Measurements from ENCODE around the gene ZXDC. TPM values are rescaled to one million over a fixed set of nuclear protein-coding genes. Genes with fewer than 3 reads are reported as not detected.

Gene ZXDC
- total RNA-seq, 2 donors from 2014 or later, result 20.4 to 28.5 TPM

DNA sequence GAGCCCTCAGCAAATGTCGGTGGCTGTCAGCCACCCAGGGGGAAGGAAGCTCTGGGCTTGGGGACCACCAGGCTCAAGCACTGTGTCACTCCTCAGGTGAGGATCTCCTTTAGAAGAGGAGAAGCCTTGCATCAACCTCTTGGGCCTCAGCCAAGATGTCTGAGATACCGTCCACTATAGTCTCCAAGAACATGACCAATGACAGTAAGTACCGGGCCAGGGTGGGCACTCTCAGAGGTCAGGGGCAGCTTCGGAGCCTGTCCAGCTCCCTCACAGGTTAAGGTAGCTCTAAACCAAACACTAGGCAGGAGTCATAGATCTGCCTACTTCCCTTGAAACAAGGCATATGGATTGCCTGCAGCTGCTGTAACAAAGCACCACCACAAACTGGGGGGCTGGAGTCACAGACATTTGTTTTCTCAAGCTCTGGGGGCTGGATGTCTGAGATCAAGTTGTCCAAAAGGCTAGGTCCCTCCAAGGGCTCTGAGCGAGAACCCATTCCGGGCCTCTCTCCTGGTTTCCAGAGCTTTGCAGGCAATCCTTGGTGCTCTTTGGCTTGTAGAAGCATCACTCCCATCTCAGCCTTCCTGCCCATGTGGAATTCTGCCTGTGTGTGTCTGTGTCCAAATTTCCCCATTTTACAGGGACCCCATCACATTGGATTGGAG, 79.7 kb downstream of the ZXDC start:
- Histone ChIP-seq H3K36me3 (no peaks in the 10 kb centered on the region), H3K9me3 (no peaks in the 10 kb centered on the region), H3K4me1 (no peaks in the 10 kb centered on the region), H3K27ac (no peak overlapping the region), H3K9ac (ENCODE audit: low read depth in 2 of 2, low read length in 2 of 2) (no peak overlapping the region), H3K4me3 (no peak overlapping the region), H3K27me3 (peaks cover 8% of the 10 kb centered on the region)
- DNase-seq, result no peak
- intact Hi-C loops (cut with DNase I), result no loop called here
- TF ChIP-seq, protein P1, sequence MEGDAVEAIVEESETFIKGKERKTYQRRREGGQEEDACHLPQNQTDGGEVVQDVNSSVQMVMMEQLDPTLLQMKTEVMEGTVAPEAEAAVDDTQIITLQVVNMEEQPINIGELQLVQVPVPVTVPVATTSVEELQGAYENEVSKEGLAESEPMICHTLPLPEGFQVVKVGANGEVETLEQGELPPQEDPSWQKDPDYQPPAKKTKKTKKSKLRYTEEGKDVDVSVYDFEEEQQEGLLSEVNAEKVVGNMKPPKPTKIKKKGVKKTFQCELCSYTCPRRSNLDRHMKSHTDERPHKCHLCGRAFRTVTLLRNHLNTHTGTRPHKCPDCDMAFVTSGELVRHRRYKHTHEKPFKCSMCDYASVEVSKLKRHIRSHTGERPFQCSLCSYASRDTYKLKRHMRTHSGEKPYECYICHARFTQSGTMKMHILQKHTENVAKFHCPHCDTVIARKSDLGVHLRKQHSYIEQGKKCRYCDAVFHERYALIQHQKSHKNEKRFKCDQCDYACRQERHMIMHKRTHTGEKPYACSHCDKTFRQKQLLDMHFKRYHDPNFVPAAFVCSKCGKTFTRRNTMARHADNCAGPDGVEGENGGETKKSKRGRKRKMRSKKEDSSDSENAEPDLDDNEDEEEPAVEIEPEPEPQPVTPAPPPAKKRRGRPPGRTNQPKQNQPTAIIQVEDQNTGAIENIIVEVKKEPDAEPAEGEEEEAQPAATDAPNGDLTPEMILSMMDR (IDR thresholded peaks at IDR 0.05), result no peak

DNA sequence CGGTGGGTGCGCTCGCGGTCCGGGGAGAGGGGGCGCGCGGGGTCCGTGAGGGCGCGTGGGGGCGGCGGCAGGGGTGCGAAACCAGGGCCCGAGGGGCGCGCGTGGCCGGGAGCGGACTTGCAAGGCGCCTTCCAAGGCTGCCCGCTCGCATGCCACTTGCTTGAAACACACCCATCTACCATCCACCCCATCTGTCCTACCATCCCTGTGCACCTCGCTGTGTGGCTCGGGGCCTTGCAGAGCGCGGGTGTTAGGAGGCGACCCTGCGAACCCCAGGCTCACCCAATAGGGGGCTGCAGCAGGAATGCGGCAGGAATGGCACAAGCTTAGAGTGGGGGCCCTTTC, 80.7 kb downstream of the ZXDC start:
- H3K36me3 ChIP-seq, result no peaks in the 10 kb centered on the region
- peak overlapping the region in 1 of 2 donors; percentile 6 for H3K9ac ChIP-seq (ENCODE audit: low read depth in 2 of 2, low read length in 2 of 2)
- H3K27me3 ChIP-seq, result peaks cover 8% of the 10 kb centered on the region
- no peak for DNase-seq
- H3K27ac ChIP-seq, result no peak overlapping the region
- TF ChIP-seq, protein P1 (IDR thresholded peaks at IDR 0.05), result no peak
- intact Hi-C loops (cut with DNase I), result no loop called here
- no peaks in the 10 kb centered on the region for H3K9me3 ChIP-seq
- no peak overlapping the region for H3K4me3 ChIP-seq
- no peaks in the 10 kb centered on the region for H3K4me1 ChIP-seq

DNA sequence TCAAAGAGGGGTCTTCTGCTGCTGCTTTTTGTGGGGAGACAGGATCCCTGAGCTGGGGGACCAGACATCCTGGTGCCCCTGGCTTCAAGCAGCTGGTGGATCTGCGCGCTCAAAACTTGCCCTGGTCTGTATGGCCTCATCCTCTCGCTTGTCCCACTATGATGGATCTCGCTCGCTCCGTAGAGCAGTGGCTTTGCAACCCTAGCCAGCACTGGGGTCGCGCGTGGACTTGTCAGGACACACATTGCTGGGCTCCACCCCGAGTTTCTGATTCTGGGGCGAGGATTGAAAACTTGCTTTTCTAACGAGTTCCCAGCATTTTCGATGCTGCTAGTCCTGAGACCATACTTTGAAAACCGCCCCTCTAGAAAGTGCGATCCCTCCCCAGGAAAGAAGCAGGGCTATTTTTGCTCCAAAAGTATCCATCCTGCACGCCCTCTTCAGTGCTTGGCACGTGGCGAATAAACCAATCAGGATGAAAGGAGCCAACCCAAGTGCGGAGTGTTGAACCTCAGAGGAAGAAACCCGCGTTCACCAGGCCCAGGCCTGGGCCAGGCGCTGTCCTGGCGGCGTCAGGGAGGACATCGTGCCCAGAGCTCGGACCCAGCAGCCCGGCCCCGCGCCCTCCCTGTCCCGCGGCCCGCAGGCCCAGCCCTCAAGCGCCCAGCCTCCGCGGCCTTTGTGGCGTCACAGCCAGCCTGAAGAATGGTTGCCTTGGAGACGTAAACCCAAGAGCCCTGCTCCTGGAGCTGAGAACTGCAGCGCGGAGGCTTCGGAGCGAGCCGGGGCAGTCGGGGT, 81.3 kb downstream of the ZXDC start, which contains the start of gene CFAP100:
Gene CFAP100 (plus strand): TSS at position 731 of the 798 bp plus-strand sequence. CDS start 1,092 bp downstream, outside the sequence.
- Histone ChIP-seq H3K9ac (ENCODE audit: low read depth in 2 of 2, low read length in 2 of 2) (peak within 1 kb of the TSS in 1 of 2 donors; percentile 6), H3K36me3 (no peaks in the 10 kb centered on the region), H3K27ac (no peak within 1 kb of the TSS), H3K9me3 (no peaks in the 10 kb centered on the region), H3K4me1 (no peaks in the 10 kb centered on the region), H3K4me3 (no peak within 1 kb of the TSS), H3K27me3 (peaks cover 8% of the 10 kb centered on the region)
- no peak for DNase-seq
- TF ChIP-seq, protein P1 (IDR thresholded peaks at IDR 0.05), result no peak
- intact Hi-C loops (cut with DNase I), result no loop called here

DNA sequence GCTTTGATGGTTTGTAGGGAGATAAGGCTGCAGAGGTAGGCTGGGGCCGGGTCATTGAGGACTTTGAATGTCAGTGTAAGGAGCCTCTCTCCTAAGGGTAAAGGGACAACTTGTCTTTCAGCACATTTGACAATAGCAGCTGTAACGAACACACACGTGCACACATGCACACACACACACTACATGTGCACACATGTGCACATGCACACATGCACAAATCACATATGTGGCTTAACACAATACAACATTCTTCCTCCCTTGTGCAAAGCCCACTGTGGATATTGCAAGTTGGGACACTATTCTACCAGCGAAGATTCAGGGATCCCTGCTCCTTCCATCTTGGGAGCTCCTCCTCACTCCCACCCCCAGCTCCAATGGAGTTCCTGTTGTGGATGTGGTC, 82.1 kb downstream of the ZXDC start:
- no peak overlapping the region for H3K27ac ChIP-seq
- no peaks in the 10 kb centered on the region for H3K36me3 ChIP-seq
- no peak overlapping the region for H3K9ac ChIP-seq (ENCODE audit: low read depth in 2 of 2, low read length in 2 of 2)
- no peaks in the 10 kb centered on the region for H3K9me3 ChIP-seq
- intact Hi-C loops (cut with DNase I), result no loop called here
- peaks cover 8% of the 10 kb centered on the region for H3K27me3 ChIP-seq
- no peaks in the 10 kb centered on the region for H3K4me1 ChIP-seq
- no peak for DNase-seq
- no peak overlapping the region for H3K4me3 ChIP-seq
- TF ChIP-seq, protein P1 (IDR thresholded peaks at IDR 0.05), result no peak

DNA sequence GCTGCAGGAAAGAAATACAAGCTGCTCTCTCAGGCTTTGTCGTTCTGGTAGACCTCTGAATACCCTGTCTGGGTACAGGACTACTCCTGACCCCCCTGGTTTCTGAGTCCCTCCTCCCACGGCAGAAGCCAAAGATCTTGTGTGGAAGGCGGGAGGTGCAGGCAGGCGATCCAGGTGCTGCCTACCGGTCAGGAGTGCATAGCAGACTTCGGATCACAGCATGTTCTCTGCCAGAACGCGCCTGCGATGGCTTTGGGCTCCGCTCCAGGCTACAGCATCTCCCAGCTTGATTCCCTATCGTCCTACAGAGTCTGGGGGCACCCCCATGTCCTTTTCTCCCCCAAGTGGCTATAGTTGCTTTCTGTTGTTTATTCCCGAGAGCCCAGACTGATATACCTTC, 83.4 kb downstream of the ZXDC start:
- TF ChIP-seq, protein P1 (IDR thresholded peaks at IDR 0.05), result no peak
- Histone ChIP-seq H3K36me3 (no peaks in the 10 kb centered on the region), H3K9ac (ENCODE audit: low read depth in 2 of 2, low read length in 2 of 2) (no peak overlapping the region), H3K4me1 (no peaks in the 10 kb centered on the region), H3K9me3 (no peaks in the 10 kb centered on the region), H3K27me3 (peaks cover 8% of the 10 kb centered on the region), H3K4me3 (no peak overlapping the region), H3K27ac (no peak overlapping the region)
- no peak for DNase-seq
- intact Hi-C loops (cut with DNase I), result no loop called here

All from colonic mucosa (tissue), 4 donors.